ENCODE measurements around the gene FERMT3.

The FERMT3 gene

DNA sequence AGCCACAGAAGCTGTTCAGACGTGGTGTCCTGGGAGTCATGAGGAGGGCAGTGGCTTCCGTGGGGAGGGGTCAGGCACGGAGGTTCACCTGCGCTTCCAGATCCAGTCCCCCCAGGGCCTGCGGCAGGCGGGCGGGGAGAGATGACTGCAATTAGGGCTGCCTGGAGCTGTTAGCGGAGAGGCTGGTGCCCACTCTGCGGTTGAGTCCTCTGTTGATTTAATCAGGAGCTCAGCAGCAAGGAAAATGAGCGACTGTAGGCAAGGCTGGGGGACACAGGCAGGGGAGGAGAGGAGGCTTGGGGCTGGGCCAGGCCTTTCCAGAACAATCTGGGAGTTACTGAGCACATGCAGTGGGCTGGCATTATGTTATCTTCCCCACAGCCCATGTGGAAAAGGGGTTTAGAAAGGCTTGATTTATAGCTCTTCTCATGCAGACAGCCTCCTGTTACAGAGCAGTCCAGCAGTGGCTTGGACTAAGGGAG lies 57.9 kb downstream of the FERMT3 start:
- DNase-seq (ENCODE audit: low read depth) = no peak

DNA sequence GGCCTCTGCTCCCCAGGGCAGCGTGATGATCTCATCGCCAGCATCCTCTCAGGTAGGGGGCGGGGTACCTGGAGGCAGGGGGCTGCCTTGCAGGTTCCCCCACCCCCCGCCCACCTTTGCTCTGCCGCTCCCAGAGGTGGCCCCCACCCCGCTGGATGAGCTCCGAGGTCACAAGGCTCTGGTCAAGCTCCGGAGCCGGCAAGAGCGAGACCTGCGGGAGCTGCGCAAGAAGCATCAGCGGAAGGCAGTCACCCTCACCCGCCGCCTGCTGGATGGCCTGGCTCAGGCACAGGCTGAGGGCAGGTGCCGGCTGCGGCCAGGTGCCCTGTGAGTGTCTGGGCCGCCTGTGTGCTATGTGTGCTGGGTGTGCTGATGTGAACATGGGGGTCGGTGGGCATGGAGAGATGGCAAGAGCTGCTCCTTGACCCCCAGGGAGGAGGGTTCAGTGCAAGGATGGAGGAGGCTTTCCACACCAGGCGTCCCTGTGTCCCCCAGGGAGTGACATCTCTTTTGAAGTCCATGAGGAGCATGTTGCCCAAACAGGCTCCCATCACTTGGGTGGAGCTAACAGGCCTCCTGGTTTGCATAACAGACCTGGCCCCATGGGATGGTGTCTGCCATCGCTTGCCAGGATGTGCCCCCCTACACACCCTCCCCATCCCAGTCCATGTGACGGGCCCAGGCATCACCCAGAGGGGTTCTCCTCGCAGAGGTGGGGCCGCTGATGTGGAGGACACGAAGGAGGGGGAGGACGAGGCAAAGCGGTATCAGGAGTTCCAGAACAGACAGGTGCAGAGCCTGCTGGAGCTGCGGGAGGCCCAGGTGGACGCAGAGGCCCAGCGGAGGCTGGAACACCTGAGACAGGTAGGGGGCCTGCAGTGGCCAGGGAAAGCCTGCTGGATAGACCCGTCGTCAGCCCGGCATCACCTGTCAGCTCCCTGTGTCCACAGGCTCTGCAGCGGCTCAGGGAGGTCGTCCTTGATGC lies 58.9 kb downstream of the FERMT3 start:
- no peak for DNase-seq (ENCODE audit: low read depth)

DNA sequence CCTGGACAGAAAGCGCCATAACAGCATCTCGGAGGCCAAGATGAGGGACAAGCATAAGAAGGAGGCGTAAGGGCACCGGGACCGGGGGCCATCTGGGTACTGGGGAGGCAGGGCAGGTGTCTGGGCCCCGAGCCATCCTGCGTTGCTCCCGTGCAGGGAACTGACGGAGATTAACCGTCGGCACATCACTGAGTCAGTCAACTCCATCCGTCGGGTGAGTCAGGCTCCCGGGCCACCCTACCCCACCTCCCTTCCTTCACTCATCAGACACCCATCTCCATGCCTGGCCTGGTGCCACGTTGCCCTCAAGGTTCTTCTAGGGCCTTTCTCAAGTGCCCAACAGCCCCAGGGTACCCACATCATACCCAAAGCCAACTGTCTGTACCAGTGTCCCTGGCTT lies 59.8 kb downstream of the FERMT3 start:
- DNase-seq (ENCODE audit: low read depth) = no peak

DNA sequence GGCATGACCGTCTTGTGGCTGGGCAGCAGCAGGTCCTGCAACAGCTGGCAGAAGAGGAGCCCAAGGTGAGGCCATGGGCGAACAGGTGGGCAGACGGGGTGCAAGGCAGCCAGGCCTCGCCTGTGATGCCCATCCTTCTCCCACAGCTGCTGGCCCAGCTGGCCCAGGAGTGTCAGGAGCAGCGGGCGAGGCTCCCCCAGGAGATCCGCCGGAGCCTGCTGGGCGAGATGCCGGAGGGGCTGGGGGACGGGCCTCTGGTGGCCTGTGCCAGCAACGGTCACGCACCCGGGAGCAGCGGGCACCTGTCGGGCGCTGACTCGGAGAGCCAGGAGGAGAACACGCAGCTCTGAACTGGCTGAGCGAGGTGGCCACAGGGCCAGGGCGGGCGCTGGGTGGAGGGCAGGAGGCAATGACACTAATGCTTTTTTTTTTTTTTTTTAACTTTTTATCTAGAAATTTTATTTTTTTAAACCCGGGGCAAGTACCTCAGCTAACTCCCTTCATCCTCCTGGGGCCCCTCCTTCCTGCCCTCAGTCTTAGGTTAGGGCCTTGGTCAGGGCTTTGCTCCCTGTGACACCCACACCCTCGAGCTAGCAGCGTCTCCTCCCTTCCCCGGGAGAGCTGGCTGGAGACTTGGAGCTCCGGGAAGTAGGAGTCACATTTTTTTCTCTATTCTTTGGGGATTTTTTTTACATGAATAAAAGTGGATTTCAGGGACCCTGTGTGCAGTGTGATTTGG lies 60.9 kb downstream of the FERMT3 start:
- DNase-seq (ENCODE audit: low read depth) = no peak

DNA sequence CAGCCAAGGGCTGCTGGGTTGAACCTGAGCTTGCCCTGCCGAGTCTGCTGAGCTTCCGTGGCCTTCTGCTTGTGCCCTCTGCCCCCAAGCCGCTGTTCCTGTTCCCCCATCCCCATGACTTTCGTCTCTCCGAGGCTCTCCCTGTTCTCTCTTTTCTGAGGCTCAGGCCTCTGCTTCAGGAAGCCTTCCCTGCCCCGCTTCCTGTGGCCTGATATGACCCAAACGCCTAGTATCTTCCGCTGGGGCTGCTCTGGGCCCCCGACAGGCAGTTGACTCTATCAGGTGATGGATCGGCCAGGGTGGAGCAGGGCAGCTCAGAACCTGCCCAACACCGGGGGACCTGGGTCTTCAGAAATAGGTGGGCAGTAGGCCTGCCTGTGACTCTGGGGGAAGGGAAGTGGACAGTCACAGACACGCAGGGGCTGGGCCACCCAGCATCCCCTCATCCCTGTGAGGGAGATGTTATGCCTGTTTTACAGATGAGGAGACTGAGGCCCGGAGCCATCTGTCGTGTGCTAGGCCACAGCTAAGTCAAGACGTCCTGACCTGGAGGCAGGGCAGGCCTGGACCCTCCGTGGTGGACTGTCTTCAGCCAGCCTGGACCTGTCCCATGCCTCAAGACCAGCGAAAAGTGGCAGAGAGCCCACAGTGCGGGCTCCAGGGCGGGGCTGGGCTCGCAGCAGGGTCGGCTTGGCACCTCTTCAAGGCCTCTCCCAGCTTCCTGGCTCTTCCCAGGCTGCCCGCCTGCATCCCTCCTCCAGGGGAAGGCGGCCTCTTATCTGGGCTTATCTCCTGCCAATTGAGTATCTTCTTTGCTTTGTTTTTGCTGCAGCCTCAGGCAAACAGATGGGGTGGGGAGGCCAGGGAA lies 61.7 kb downstream of the FERMT3 start:
- DNase-seq (ENCODE audit: low read depth) = no peak

DNA sequence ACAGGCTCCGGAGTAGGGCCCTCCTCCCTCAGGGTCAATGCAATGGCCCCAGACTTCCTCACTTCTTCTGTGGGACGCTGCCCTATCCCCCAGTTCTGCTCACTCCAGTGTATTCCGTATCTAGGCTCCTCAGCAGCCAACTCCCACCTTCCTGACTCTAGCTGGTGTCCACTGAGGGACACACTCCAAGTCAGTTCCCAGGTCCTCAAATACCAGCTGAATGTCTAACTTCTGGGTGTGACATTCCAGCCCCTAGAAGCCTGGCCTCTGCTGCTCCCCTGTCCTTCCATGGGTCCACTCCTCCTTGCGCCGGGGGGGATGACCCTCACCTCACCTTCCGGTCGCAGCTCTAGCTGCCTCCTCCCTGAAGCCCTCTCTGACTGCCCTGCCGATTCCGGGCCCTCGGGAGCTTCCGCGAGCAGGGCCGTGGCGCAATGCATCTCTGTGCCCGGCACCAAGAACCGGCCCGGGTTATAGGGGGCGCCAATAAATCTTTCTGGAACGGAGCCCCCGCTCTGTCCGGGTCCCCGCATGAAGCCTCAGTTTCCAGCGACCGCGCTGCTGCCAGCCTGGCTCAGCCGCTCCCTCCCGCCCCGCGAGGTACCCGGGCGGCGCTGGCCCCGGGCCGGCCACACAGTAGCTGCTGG lies 62.5 kb downstream of the FERMT3 start:
- DNase-seq (ENCODE audit: low read depth) = no peak

DNA sequence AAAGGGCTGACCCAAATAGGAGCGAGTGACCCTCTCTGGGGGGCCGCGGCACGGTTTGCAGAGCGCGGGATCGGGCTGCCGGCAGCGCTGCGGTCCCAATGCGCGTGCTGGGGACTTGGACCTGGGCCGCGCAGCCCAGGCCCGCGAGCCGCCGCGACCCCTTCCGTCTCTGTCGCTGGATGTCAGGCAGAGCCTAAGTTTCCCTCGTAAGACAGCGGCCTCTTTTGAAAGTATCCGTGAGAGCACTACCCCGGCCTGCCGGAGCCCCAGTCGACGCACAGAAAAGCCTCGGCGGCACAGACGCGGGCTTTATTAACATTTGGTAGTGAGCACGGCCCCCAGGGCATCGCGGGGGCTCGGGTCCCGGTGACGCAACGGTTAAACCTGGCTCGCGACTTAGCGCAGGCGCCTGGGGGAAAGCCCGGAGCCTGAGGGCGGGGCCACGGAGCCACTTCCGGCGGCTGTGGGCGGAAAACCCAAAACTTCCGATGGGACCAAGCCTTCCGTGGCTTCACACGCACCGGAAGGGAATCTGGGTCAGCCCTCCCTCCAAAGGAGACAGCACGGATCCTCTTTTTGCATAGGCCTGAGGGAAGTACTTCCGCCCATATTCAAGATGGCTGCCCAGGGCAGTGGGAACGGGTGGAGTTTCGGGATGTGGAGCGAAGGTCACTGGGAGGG lies 63.2 kb downstream of the FERMT3 start:
- peak; percentile 92 for DNase-seq (ENCODE audit: low read depth)
